Small intestine (tissue), 7 donors: Measurements from ENCODE around the gene CSH2. TPM values are rescaled to one million over a fixed set of nuclear protein-coding genes. Genes with fewer than 3 reads are reported as not detected.
"Not testable (repeated sequence)": the region's sequence is repeated elsewhere in the genome, so short reads cannot be mapped to it uniquely, and the experiment has no call there.

ENCODE experiments used
- DNase-seq, 2 donors: peaks; one replicate each; pipeline versions ENCODE4 v3.0.0 to v3.0.0-alpha.2; 2013
- FAIRE-seq: peaks from 2 replicates; lab custom pipeline; 2012; peaks lifted over from hg19 to GRCh38; lab: Jason Lieb, UNC
- H3K27ac ChIP-seq, 3 donors: one replicate each; pipeline ENCODE4 v1.5.1; 2013; ENCODE audit warnings: low read length in 2 of 3, mild to moderate bottlenecking in 2 of 3, control low read depth in 1 of 3, inconsistent platforms in 1 of 3, low read depth in 1 of 3, moderate library complexity in 1 of 3
- H3K27me3 ChIP-seq, 3 donors: one replicate each; pipeline ENCODE4 v1.6.1; 2013; ENCODE audit warnings: low read length in 3 of 3, inconsistent platforms in 1 of 3; ENCODE audit not compliant: control insufficient read depth in 3 of 3, insufficient read depth in 3 of 3
- H3K36me3 ChIP-seq, 3 donors: one replicate each; pipeline ENCODE4 v1.6.1; 2013; ENCODE audit warnings: low read length in 3 of 3, inconsistent platforms in 1 of 3, low read depth in 1 of 3, mild to moderate bottlenecking in 1 of 3, moderate library complexity in 1 of 3; ENCODE audit not compliant: control insufficient read depth in 3 of 3, insufficient read depth in 2 of 3
- H3K4me1 ChIP-seq, 3 donors: one replicate each; pipeline ENCODE4 v1.6.1; 2013; ENCODE audit warnings: low read length in 2 of 3, inconsistent platforms in 1 of 3, low read depth in 1 of 3, mild to moderate bottlenecking in 1 of 3, moderate library complexity in 1 of 3; ENCODE audit not compliant: control insufficient read depth in 3 of 3, insufficient read depth in 2 of 3
- H3K4me3 ChIP-seq, 3 donors: one replicate each; pipeline ENCODE4 v1.5.1; 2013; ENCODE audit warnings: low read length in 3 of 3, control low read depth in 1 of 3, inconsistent platforms in 1 of 3, low read depth in 1 of 3, mild to moderate bottlenecking in 1 of 3, moderate library complexity in 1 of 3
- H3K9me3 ChIP-seq, 2 donors: one replicate each; pipeline ENCODE4 v1.6.1; 2013; ENCODE audit warnings: low read depth in 1 of 2, low read length in 1 of 2; ENCODE audit not compliant: control insufficient read depth in 2 of 2, insufficient read depth in 1 of 2
- WGBS, 3 donors: extraction: QIAGEN DNeasy Blood & Tissue Kit; methylation state at CpG; one replicate each; pipeline ENCODE4 v1.1.7; 2013; 5-methylcytosine and 5-hydroxymethylcytosine counted together
- polyA plus RNA-seq, 4 donors: library from polyadenylated mRNA; stranded (reverse) in 3 of 4; unstranded in 1 of 4; fragments of 200-250 nt in 3 of 4; fragments of 120-200 nt in 1 of 4; gene quantifications; one replicate each; pipeline versions ENCODE4 v1.2.1 to v1.2.3, GENCODE V29; 2013
- donor health status: healthy with polysubstance abuse.
- donor health status: control.
- donor health status: control.
- donor health status: Bipolar disorder and iron deficiency.
- donor health status: healthy.

Gene CSH2
- polyA plus RNA-seq, 4 donors: 0.32 TPM; not detected in 3

DNA sequence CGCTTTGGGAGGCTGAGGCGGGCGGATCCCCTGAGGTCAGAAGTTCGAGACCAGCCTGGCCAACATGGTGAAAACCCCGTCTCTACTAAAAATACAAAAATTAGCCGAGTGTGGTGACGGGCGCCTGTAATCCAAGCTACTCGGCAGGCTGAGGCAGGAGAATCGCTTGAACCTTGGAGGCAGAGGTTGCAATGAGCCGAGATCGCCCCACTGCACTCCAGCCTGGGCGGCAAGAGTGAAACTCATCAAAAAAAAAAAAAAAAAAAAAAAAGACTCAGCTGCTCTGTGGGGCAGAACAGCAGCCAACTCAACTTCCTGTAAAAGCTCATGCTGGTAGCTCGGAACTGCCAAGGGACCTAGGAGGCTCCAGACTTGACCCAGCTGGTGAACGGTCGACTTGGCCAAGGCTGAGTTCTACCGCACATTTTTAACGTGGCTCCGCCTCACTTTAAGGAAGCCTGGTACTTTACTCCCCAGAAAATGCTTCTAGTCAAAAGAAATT lies 30.0 kb downstream of the CSH2 start:
- not testable (repeated sequence) for H3K9me3 ChIP-seq, FAIRE-seq, H3K27me3 ChIP-seq, H3K36me3 ChIP-seq
- DNase-seq: peak in 1 of 2 donors; percentile 42
- H3K27ac ChIP-seq: peak overlapping the region; percentile 76 to 93 (median 86)
- 2 to 4% (median 3%) methylated on average over 19 of the region's 19 CpGs for WGBS, 3 donors
- peaks cover 9 to 27% (median 17%) of the 10 kb centered on the region in 3 donors for H3K4me1 ChIP-seq
- H3K4me3 ChIP-seq: peak overlapping the region in 2 of 3 donors; percentile 59 to 98

DNA sequence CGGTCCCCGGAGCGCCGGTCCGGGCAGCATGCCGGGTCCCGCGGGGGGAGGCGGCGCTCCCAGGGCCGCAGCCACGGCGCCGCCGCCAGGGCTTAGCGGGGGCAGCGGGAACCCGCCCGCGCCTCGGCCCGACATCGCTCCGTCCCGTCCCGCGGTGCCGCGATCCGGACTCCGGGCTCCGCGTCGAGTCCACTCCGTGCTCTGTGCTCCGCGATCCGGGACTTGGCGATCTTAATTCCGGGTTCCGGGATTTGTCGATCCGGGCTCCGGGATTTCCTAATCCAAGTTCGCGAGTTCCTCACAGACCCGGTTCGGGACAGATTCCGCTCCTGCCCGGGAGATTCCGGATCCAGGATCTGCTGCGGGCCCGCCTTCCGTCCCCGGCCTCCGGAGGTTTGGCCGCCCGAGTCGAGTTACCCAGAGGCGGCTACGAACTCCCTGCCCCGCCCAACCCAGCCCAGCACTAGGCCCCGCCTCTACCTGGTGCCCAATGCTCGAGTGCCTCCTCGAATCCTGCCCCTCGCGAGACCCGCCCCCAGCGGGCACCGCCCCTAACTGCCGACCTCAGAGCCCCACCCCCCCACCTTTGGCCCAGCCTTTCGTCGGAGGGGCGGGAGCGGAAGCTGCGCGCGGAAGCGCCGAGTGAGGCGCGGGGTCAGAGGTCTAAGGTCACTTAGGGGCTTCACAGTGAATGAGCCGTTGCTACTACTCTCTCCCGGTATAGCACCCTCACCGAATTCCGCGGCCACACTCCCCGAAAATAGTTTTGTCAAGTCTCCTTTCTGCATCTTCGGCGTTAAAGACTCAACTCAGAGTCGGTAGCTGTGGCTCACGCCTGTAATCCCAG lies 30.7 kb downstream of the CSH2 start, which contains the start of gene SMARCD2:
Gene SMARCD2 (minus strand): TSS at position 146 of the 847 bp plus-strand sequence. CDS start 11 bp downstream, at position 135.
- peak within 1 kb of the TSS; percentile 74 to 99 (median 98) for H3K4me3 ChIP-seq
- peaks cover 0 to 13% (median 0%) of the 10 kb centered on the region in 3 donors for H3K36me3 ChIP-seq
- 0% methylated on average over 61 to 92 of the region's 92 CpGs for WGBS, 3 donors
- no peaks in the 10 kb centered on the region for H3K27me3 ChIP-seq
- no peaks in the 10 kb centered on the region for H3K9me3 ChIP-seq
- FAIRE-seq (no peak), DNase-seq (peak; percentile 99)
- H3K27ac ChIP-seq: peak within 1 kb of the TSS; percentile 86 to 96 (median 93)
- peaks cover 9 to 27% (median 17%) of the 10 kb centered on the region in 3 donors for H3K4me1 ChIP-seq

DNA sequence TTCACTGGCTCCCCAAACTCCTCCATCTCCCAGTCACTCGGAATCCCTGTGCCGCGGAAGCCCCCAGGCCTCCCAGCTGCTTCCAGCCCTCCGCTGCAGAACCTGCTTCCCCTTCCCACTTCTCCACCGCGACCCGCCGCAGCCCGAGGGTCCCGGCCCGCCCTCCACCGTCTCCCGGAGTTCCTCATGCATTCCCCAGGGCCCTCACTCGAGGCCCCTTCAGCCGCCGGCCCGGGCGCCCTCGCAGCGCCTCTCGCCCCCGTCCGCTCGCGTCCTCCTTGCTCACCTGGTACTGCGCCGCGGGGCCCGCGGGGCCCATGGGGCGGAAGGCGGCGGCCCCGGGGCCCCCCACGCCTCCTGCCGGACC lies 31.3 kb downstream of the CSH2 start:
- 0 to 1% (median 0%) methylated on average over 30 to 36 of the region's 36 CpGs for WGBS, 3 donors
- DNase-seq (no peak), FAIRE-seq (no peak)
- Histone ChIP-seq H3K27ac (peak overlapping the region; percentile 79 to 96 (median 93)), H3K9me3 (no peaks in the 10 kb centered on the region), H3K4me3 (peak overlapping the region; percentile 74 to 99 (median 98)), H3K4me1 (peaks cover 9 to 27% (median 17%) of the 10 kb centered on the region in 3 donors), H3K27me3 (no peaks in the 10 kb centered on the region), H3K36me3 (peaks cover 0 to 19% (median 0%) of the 10 kb centered on the region in 3 donors)

DNA sequence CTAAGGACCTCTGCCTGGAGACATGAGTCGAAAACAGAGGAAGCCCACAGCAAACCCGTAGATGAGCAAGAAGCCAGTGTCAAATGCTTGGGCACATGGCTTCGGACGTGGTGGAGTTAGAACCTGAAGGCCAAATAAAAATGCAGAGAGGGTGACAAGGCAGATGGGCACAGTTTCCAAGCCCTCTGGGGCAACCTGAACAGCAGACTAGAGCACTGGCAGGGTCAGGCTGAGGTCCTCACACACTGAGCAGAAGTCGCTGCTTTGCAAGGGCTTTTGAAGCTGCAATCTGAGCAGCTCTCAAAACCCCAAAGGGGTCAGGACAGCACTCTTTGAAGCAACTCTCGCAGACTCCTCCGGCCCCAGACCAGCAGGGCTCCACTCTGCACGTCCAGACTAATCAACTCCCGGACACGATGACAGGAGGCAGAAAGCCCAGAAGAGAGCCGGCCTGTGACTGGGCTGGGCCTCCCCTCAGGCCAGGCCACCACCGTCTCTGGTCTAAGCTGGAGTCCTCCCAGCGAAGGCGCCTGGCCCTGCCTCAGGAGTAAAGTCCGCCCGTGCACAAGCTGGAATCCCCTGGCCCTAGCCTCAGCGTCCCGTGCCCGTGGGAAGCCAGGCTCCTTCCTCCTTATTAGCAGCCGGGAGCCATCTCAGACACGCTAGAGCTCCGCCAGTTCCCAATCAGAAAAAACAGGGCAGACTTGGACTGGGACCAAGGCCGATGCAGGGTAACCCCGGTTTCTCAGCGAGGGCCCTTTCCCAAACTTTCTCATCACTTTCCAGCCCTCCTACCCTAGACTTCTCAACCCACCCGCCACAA lies 31.9 kb downstream of the CSH2 start:
- 2 to 3% (median 2%) methylated on average over 26 of the region's 26 CpGs for WGBS, 3 donors
- H3K4me1 ChIP-seq: peaks cover 9 to 27% (median 17%) of the 10 kb centered on the region in 3 donors
- FAIRE-seq: no peak

DNA sequence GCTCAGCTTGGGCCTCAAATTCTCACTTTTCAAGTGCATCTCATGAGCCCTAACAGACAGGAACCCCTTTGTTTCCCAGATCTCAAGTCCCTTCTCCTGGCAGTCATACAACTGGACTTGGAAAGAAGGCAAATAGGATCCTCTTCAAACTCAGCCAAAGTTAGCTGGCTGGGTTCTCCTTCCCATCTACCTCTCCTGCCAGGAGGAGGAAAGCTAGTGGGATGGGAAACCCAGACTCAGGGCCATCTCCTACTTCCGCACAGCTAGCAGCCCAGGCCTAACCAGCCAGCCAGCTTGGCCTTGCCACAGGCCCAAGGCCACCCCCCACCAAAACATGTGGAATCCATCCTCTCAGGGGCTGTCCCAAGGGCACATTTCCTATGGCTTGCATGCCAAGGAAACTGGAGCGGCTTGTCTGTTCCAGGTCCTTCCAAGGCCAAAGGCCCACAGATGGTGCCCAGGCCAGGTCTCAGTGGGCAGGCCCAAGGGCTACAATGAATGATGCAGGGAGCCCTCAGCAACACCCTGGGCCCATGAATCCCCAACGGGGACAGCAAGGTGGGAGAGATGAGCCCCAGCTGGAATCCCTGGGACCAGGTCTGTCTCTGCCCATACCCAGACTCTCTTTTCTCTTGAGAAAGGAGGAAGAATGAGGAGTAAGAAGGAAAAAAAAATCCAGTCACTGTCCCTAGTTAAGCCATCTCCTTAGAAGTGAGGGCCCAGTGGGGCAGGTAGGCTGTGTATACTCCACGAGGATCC lies 32.7 kb downstream of the CSH2 start:
- no peaks in the 10 kb centered on the region for H3K9me3 ChIP-seq
- peaks cover 0 to 32% (median 0%) of the 10 kb centered on the region in 3 donors for H3K36me3 ChIP-seq
- WGBS, 3 donors: 50 to 58% (median 56%) methylated on average over 4 of the region's 4 CpGs
- peak overlapping the region; percentile 16 to 99 (median 98) for H3K4me3 ChIP-seq
- no peaks in the 10 kb centered on the region for H3K27me3 ChIP-seq
- FAIRE-seq: no peak
- H3K4me1 ChIP-seq: peaks cover 9 to 27% (median 17%) of the 10 kb centered on the region in 3 donors
- DNase-seq: no peak
- H3K27ac ChIP-seq: peak overlapping the region in 2 of 3 donors; percentile 79 to 93

More for the DNA sequence above, 31.9 kb downstream of the CSH2 start:
- Histone ChIP-seq H3K27me3 (no peaks in the 10 kb centered on the region), H3K36me3 (peaks cover 0 to 25% (median 0%) of the 10 kb centered on the region in 3 donors), H3K9me3 (no peaks in the 10 kb centered on the region), H3K27ac (peak overlapping the region; percentile 79 to 96 (median 93)), H3K4me3 (peak overlapping the region; percentile 74 to 99 (median 98))
- peak; percentile 75 to 82 for DNase-seq

DNA sequence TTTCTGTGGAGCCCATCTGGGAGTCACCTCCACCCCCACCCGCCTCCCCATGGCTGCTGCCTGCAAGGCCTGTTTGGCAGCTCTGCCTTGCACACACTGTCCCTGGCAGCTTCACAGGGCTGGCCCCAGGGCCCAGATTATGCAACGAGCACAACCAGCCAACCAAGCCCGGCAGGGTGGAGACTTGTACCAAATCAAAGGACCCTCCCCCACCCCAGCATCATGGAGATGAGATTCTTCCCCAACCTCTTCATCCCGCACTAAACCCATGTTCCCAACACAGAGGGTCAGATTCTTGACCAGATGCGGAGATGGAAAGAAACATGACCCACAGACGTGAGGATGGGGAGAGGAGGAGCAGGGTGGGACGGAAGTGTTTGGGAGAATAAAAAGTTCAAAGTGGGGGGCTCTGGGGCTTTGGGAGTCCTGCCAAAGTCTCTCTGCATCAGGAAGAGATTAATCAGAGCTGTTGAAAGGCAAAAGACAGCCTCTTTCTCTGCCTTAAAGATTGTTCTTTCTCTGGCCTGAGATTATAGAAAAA lies 34.8 kb downstream of the CSH2 start:
- Histone ChIP-seq H3K4me3 (no peak overlapping the region), H3K27ac (peak overlapping the region; percentile 2 to 59 (median 51)), H3K27me3 (no peaks in the 10 kb centered on the region), H3K4me1 (peaks cover 9 to 24% (median 17%) of the 10 kb centered on the region in 3 donors), H3K36me3 (peaks cover 8 to 53% (median 9%) of the 10 kb centered on the region in 3 donors), H3K9me3 (no peaks in the 10 kb centered on the region)
- WGBS, 3 donors: 46 to 60% (median 57%) methylated on average over 7 of the region's 7 CpGs
- FAIRE-seq: no peak
- DNase-seq: no peak

DNA sequence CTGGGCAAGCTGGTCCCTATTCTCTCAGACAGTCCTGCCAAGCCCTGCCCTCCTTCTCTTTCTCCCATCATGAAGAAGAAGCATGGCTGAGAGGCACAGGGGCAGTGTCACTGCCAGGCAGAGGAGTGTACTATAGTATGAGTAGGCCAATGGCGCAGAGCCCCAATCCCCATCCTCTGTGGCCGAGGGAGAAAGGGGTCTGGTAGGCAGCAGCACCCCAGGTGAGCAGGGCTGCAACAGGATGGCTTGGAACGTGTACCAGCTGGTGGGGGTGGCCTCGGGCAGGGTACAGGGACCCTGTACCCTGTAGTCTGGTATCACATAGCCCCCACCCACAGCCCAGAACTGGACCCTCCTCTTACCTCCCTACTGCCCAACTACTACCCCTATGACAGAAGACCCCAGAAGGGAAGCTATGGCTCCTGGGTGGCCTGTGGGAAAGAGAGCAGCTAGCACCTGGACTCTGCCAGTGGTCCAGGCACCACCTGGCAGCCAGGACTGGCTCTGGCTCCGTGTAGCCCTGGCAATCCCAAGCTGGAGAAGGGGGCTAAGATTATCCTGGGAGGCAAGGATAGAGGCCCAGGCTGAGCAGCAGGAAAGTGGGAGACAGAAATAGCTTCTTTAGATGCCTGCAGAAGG lies 35.4 kb downstream of the CSH2 start:
- Histone ChIP-seq H3K27me3 (no peaks in the 10 kb centered on the region), H3K4me3 (no peak overlapping the region), H3K36me3 (peaks cover 9 to 59% (median 12%) of the 10 kb centered on the region in 3 donors), H3K9me3 (no peaks in the 10 kb centered on the region), H3K27ac (peak overlapping the region in 1 of 3 donors; percentile 45), H3K4me1 (peaks cover 9 to 21% (median 17%) of the 10 kb centered on the region in 3 donors)
- FAIRE-seq (no peak), DNase-seq (no peak)
- WGBS, 3 donors: 69 to 83% (median 80%) methylated on average over 4 to 5 of the region's 5 CpGs
